Breast epithelium (tissue), 4 donors: ENCODE results near the gene CREB3L4. TPM values are rescaled to one million over a fixed set of nuclear protein-coding genes. Genes with fewer than 3 reads are reported as not detected.
A peak's percentile ranks its signal among the peaks of the same experiment; 100 is the strongest.

Source experiments
- DNase-seq, 2 donors: peaks; one replicate each; pipeline ENCODE4 v3.0.0-alpha.2; 2019; ENCODE audit warnings: low spot score in 2 of 2
- H3K27ac ChIP-seq, 2 donors: fragments of 200-600 bp; sonication (generic) in 1 of 2; one replicate each; pipeline ENCODE4 v1.5.1; 2016 to 2019; ENCODE audit warnings: mild to moderate bottlenecking in 1 of 2
- H3K27me3 ChIP-seq, 2 donors: fragments of 200-600 bp; sonication (generic) in 1 of 2; one replicate each; pipeline versions ENCODE4 v1.5.1 to v1.6.0; 2017 to 2019; ENCODE audit warnings: control low read depth in 1 of 2, mild to moderate bottlenecking in 1 of 2
- H3K36me3 ChIP-seq: fragments of 200-600 bp; one replicate; pipeline ENCODE4 v1.5.1; 2019
- H3K4me1 ChIP-seq, 2 donors: fragments of 200-600 bp; sonication (generic); one replicate each; pipeline ENCODE4 v1.5.1; 2016 to 2019; ENCODE audit warnings: control low read depth in 1 of 2
- H3K4me3 ChIP-seq, 3 donors: fragments of 200-600 bp; sonication (generic); 1 replicate in 2 of 3; 2 replicates in 1 of 3; pipeline ENCODE4 v1.5.1; 2016 to 2019; ENCODE audit warnings: mild to moderate bottlenecking in 3 of 3, moderate library complexity in 2 of 3
- H3K9me3 ChIP-seq, 2 donors: fragments of 200-600 bp; sonication (generic) in 1 of 2; one replicate each; pipeline ENCODE4 v1.5.1; 2016 to 2019; ENCODE audit warnings: control low read depth in 1 of 2
- CTCF ChIP-seq, 3 donors: fragments of 450-650 bp; IDR thresholded peaks; one replicate each; pipeline ENCODE4 v1.5.1; 2016 to 2017; ENCODE audit warnings: antibody characterized with exemption in 3 of 3, mild to moderate bottlenecking in 3 of 3, moderate library complexity in 3 of 3
- POLR2A ChIP-seq: fragments of 450-650 bp; IDR thresholded peaks from one replicate; pipeline ENCODE4 v1.6.1; 2016; ENCODE audit warnings: antibody characterized with exemption, mild to moderate bottlenecking, moderate library complexity
- POLR2AphosphoS5 ChIP-seq, 3 donors: sonication (generic); formaldehyde crosslinking; IDR thresholded peaks; one replicate each; pipeline ENCODE4 v1.6.1; 2017; ENCODE audit warnings: antibody characterized with exemption in 3 of 3
- intact Hi-C: fragments of 100-400 bp; cut with DNase I; formaldehyde crosslinking; loops from one replicate; pipeline ENCODE4 v1.15.1; 2023; ENCODE audit warnings: low total_unique reads
- total RNA-seq, 3 donors: library from RNA; depleted of rRNA; stranded (reverse); fragments of >200 nt; gene quantifications; one replicate each; pipeline ENCODE4 v1.1.0, GENCODE V29; 2016

The CREB3L4 gene
- total RNA-seq, 3 donors from 2014 or later: 10.6 to 80.5 (median 65.2) TPM

- H3K4me1 ChIP-seq: no peaks in the 10 kb centered on the region
- peak within 1 kb of the TSS; percentile 92 to 95 (median 94) for H3K4me3 ChIP-seq
- H3K36me3 ChIP-seq: peaks cover 3% of the 10 kb centered on the region
- H3K27ac ChIP-seq: peak within 1 kb of the TSS; percentile 95 to 98
- intact Hi-C loops: no loop called here
- H3K9me3 ChIP-seq: no peaks in the 10 kb centered on the region
- H3K27me3 ChIP-seq: no peaks in the 10 kb centered on the region
- DNase-seq: peak; percentile 57 to 73
- peak; percentile 72 to 89 (median 86) for TF ChIP-seq CTCF (IDR thresholded peaks at IDR 0.05)
- TF ChIP-seq POLR2AphosphoS5 (IDR thresholded peaks at IDR 0.05): peak; percentile 19 to 55 (median 41)
- TF ChIP-seq POLR2A: no peak
Observed at GRCh38 chr1:153946622-153947241, 21.0 kb upstream of the CREB3L4 start, which contains the start of gene DENND4B. DENND4B (minus strand) TSS chr1:153946718; CDS start chr1:153944374, 2,344 bp downstream.

DNA sequence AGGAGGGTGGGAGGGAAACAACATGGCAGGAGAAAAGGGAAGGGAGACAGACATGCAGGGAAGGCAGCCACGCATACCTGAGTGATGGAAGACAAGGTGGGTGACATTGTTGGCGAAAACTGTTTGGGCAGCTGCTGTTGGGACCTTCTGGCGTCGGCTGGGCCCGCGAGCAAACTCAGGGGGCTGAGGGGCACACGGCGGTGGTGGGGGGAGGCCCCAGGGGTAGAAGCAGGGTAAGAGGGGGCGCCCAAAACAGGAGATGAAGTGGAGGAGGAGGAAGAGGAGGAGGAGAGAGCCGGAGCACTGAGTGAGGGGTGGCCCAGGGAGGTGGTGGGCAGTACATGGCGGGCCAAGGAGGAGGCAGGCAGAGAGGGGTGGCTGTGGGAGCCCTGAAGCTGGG lies 16.5 kb upstream of the CREB3L4 start:
- Histone ChIP-seq H3K27me3 (no peaks in the 10 kb centered on the region), H3K9me3 (no peaks in the 10 kb centered on the region), H3K27ac (no peak overlapping the region), H3K4me1 (peaks cover 0 to 4% of the 10 kb centered on the region in 2 donors), H3K36me3 (peaks cover 12% of the 10 kb centered on the region), H3K4me3 (no peak overlapping the region)
- no peak for TF ChIP-seq POLR2A
- no peak for TF ChIP-seq CTCF (IDR thresholded peaks at IDR 0.05)
- TF ChIP-seq POLR2AphosphoS5 (IDR thresholded peaks at IDR 0.05): no peak
- DNase-seq: no peak
- intact Hi-C loops: no loop called here

GRCh38 chr1:153951801-153952200 lies 15.9 kb upstream of the CREB3L4 start:
- Histone ChIP-seq H3K36me3 (peaks cover 12% of the 10 kb centered on the region), H3K9me3 (no peaks in the 10 kb centered on the region), H3K4me3 (no peak overlapping the region), H3K27ac (no peak overlapping the region), H3K27me3 (no peaks in the 10 kb centered on the region), H3K4me1 (peaks cover 6 to 10% of the 10 kb centered on the region in 2 donors)
- TF ChIP-seq POLR2AphosphoS5 (IDR thresholded peaks at IDR 0.05) (no peak), POLR2A (no peak), CTCF (IDR thresholded peaks at IDR 0.05) (no peak)
- no peak for DNase-seq
- intact Hi-C loops: no loop called here

DNA sequence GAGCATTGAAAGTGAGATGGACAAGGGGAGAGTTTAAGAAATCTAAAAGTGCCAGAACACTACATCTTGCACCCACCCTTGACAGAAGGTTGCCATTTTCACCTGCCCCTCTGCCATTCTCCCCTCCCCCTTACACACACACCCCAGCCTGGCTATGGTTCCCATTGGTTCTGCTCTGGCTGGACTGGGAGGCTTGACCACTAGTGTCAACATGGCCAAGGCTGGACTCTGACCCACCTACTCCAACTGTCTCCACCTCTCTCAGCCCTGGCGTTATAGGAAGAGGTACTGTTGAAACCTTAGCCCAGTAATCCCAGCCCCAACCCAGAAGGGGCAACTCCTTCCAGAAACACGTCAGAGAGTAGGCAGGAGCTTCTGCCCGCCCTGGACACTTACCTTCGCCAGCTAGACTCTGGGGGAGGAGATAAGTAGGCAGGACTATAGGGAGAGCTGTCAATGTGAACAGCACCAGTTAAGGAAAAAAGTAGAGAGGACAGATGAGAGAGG lies 13.8 kb upstream of the CREB3L4 start:
- no peak overlapping the region for H3K27ac ChIP-seq
- H3K9me3 ChIP-seq: no peaks in the 10 kb centered on the region
- H3K36me3 ChIP-seq: peaks cover 12% of the 10 kb centered on the region
- H3K27me3 ChIP-seq: no peaks in the 10 kb centered on the region
- intact Hi-C loops: no loop called here
- H3K4me3 ChIP-seq: no peak overlapping the region
- TF ChIP-seq CTCF (IDR thresholded peaks at IDR 0.05): no peak
- TF ChIP-seq POLR2A: no peak
- no peak for TF ChIP-seq POLR2AphosphoS5 (IDR thresholded peaks at IDR 0.05)
- peaks cover 10 to 11% of the 10 kb centered on the region in 2 donors for H3K4me1 ChIP-seq
- DNase-seq: no peak

DNA sequence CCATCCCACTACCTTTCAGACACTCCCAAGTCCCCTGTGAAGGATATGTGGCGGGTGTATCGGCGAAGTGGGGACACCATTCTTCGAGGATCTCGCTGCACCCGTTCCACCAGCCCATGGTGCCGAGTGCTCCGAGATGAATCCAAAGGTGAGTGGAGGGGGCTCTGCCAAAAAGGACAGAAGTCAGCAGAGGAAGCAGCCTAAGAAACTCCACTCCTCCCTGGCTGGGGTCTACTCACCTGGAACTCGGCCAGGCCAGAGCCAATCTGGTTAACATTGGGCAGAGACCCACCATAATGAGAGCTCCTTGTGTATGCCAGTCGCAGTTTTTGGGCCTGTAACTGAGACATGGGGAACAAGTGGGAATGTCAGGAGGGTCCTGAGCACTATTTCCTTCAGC lies 12.9 kb upstream of the CREB3L4 start:
- Histone ChIP-seq H3K9me3 (no peaks in the 10 kb centered on the region), H3K27me3 (no peaks in the 10 kb centered on the region), H3K4me1 (peaks cover 10 to 11% of the 10 kb centered on the region in 2 donors), H3K27ac (no peak overlapping the region), H3K4me3 (no peak overlapping the region), H3K36me3 (peaks cover 12% of the 10 kb centered on the region)
- TF ChIP-seq POLR2AphosphoS5 (IDR thresholded peaks at IDR 0.05) (no peak), CTCF (IDR thresholded peaks at IDR 0.05) (no peak), POLR2A (no peak)
- DNase-seq: no peak
- intact Hi-C loops: no loop called here
